ENCODE data around the gene PPP1R14B. TPM values are rescaled to one million over a fixed set of nuclear protein-coding genes. Genes with fewer than 3 reads are reported as not detected.
A peak's percentile ranks its signal among the peaks of the same experiment; 100 is the strongest.

Gene PPP1R14B
- total and polyA plus RNA-seq, 2 of the 13 experiments (the other 11 are each of a cell fraction or from before 2014, with no cell fraction given): 110 to 148 TPM

DNA sequence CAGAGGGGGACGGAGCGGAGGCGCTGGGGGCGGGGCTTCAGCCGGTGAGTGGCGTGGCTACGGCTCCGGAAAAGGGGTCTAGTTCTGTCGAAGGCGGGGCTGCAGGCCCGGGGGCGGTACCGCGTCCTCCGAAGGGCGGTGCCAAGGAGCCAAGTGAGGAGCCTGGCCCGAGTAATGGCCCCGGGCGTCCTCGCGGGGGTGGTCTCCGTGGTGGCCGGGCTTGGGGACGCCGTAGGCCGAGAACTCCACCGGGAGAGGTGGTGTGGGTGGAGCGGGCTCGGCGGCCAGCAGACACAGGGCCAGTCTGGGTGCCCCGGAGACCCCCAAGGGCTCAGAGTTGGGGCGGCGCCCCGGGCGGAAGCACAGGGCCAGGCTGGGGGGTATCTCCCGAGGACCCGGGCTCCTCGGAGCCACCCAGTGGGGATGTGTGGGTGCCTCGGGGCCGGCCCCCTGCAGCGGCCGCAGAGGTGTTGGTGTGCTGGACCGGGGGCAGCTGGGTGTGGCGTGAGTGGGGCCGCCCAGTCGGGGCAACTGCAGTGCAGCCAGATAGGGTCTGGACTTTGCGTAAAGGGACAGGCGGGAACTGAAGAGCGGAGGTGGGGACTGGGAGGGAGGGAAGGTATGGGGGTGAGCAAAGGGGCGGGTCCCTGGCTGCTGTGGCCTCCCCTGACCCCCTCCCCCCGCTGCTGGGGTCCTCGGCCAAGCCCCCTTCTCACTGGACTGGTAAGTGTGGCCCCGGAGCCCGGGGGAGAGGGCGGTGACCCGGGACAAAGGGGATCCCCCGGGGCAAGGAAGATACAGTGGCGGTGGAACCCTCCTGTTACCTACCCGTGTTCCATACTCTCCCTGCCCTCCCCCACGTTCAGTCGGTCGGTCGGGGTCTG, 5.0 kb downstream of the PPP1R14B start (continued):
- TF ChIP-seq JUND (CRISPR knock-in tag; IDR thresholded peaks at IDR 0.05) (no peak), HOXD1 (CRISPR knock-in tag; IDR thresholded peaks at IDR 0.05) (0 out of 2 replicates have a peak, but pooled peaks have one; percentile 55), ZNF136 (CRISPR knock-in tag; IDR thresholded peaks at IDR 0.05; ENCODE audit: low read depth) (no peak), ZNF772 (CRISPR knock-in tag; IDR thresholded peaks at IDR 0.05) (0 out of 2 replicates have a peak, but pooled peaks have one; percentile 29), CBX1 (IDR thresholded peaks at IDR 0.05; ENCODE audit: low read depth) (no peak), CBFB (CRISPR knock-in tag; IDR thresholded peaks at IDR 0.05) (0 out of 2 replicates have a peak, but pooled peaks have one; percentile 27), POLR2A (IDR thresholded peaks at IDR 0.05; ENCODE audit: insufficient read depth in 1 of 2, low read depth in 2 of 2, low read length in 2 of 2) (peak in 1 of 2 experiments; percentile 44; a peak in 2 of 4 replicates), CBX5 (CRISPR knock-in tag; IDR thresholded peaks at IDR 0.05; ENCODE audit: borderline replicate concordance) (no peak), SP1 (IDR thresholded peaks at IDR 0.05) (no peak), SP1 (CRISPR knock-in tag; IDR thresholded peaks at IDR 0.05) (peak; percentile 78), POLR2AphosphoS5 (IDR thresholded peaks at IDR 0.05; ENCODE audit: low read depth, low read length) (peak; percentile 73; the same call in 1 of the 2 replicates), NONO (IDR thresholded peaks at IDR 0.05) (no peak), NONO (CRISPR knock-in tag; conservative IDR thresholded peaks at IDR 0.05) (peak; percentile 41; the same call in 1 of the 2 replicates), ELF3 (CRISPR knock-in tag; IDR thresholded peaks at IDR 0.05) (peak; percentile 9; the same call in 1 of the 2 replicates), ZNF607 (CRISPR knock-in tag; IDR thresholded peaks at IDR 0.05; ENCODE audit: borderline replicate concordance) (peak; percentile 48; the same call in 1 of the 2 replicates)
- TF ChIP-seq, protein P1, sequence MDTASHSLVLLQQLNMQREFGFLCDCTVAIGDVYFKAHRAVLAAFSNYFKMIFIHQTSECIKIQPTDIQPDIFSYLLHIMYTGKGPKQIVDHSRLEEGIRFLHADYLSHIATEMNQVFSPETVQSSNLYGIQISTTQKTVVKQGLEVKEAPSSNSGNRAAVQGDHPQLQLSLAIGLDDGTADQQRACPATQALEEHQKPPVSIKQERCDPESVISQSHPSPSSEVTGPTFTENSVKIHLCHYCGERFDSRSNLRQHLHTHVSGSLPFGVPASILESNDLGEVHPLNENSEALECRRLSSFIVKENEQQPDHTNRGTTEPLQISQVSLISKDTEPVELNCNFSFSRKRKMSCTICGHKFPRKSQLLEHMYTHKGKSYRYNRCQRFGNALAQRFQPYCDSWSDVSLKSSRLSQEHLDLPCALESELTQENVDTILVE (CRISPR knock-in tag; IDR thresholded peaks at IDR 0.05): no peak
- TF ChIP-seq, protein P2, sequence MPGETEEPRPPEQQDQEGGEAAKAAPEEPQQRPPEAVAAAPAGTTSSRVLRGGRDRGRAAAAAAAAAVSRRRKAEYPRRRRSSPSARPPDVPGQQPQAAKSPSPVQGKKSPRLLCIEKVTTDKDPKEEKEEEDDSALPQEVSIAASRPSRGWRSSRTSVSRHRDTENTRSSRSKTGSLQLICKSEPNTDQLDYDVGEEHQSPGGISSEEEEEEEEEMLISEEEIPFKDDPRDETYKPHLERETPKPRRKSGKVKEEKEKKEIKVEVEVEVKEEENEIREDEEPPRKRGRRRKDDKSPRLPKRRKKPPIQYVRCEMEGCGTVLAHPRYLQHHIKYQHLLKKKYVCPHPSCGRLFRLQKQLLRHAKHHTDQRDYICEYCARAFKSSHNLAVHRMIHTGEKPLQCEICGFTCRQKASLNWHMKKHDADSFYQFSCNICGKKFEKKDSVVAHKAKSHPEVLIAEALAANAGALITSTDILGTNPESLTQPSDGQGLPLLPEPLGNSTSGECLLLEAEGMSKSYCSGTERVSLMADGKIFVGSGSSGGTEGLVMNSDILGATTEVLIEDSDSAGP (CRISPR knock-in tag; IDR thresholded peaks at IDR 0.05; ENCODE audit: borderline replicate concordance): 0 out of 2 replicates have a peak, but pooled peaks have one; percentile 22
- TF ChIP-seq, protein P3, sequence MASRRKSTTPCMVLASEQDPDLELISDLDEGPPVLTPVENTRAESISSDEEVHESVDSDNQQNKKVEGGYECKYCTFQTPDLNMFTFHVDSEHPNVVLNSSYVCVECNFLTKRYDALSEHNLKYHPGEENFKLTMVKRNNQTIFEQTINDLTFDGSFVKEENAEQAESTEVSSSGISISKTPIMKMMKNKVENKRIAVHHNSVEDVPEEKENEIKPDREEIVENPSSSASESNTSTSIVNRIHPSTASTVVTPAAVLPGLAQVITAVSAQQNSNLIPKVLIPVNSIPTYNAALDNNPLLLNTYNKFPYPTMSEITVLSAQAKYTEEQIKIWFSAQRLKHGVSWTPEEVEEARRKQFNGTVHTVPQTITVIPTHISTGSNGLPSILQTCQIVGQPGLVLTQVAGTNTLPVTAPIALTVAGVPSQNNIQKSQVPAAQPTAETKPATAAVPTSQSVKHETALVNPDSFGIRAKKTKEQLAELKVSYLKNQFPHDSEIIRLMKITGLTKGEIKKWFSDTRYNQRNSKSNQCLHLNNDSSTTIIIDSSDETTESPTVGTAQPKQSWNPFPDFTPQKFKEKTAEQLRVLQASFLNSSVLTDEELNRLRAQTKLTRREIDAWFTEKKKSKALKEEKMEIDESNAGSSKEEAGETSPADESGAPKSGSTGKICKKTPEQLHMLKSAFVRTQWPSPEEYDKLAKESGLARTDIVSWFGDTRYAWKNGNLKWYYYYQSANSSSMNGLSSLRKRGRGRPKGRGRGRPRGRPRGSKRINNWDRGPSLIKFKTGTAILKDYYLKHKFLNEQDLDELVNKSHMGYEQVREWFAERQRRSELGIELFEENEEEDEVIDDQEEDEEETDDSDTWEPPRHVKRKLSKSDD (CRISPR knock-in tag; IDR thresholded peaks at IDR 0.05; ENCODE audit: low read depth): 0 out of 2 replicates have a peak, but pooled peaks have one; percentile 22
- TF ChIP-seq, protein P4, sequence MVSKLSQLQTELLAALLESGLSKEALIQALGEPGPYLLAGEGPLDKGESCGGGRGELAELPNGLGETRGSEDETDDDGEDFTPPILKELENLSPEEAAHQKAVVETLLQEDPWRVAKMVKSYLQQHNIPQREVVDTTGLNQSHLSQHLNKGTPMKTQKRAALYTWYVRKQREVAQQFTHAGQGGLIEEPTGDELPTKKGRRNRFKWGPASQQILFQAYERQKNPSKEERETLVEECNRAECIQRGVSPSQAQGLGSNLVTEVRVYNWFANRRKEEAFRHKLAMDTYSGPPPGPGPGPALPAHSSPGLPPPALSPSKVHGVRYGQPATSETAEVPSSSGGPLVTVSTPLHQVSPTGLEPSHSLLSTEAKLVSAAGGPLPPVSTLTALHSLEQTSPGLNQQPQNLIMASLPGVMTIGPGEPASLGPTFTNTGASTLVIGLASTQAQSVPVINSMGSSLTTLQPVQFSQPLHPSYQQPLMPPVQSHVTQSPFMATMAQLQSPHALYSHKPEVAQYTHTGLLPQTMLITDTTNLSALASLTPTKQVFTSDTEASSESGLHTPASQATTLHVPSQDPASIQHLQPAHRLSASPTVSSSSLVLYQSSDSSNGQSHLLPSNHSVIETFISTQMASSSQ (IDR thresholded peaks at IDR 0.05; ENCODE audit: low read depth): no peak
- TF ChIP-seq, protein P4 (CRISPR knock-in tag; IDR thresholded peaks at IDR 0.05; ENCODE audit: borderline replicate concordance): peak; percentile 54

Data from HepG2 (cell line).